K562 (cell line): Measurements from ENCODE around the gene SRSF6. TPM values are rescaled to one million over a fixed set of nuclear protein-coding genes. Genes with fewer than 3 reads are reported as not detected.

Source experiments
- CEBPG ChIP-seq, 3 experiments: fragments of 200-800 bp in 1 of 3; sonication (Bioruptor generic) in 1 of 3; sonication (generic) in 1 of 3; formaldehyde crosslinking in 1 of 3; IDR thresholded peaks in 2 of 3; conservative IDR thresholded peaks in 1 of 3; 2 replicates each; pipeline versions ENCODE4 v1.6.1 to v1.8.0; 2016 to 2022; ENCODE audit warnings: missing compliant biosample characterization in 2 of 3, missing genetic modification characterization in 2 of 3, mild to moderate bottlenecking in 1 of 3, missing genetic modification reagents in 1 of 3
- CREB5 ChIP-seq: fragments of 250-450 bp; sonication (Bioruptor Pico); IDR thresholded peaks from 2 replicates; pipeline ENCODE4 v1.5.0; 2020; ENCODE audit warnings: mild to moderate bottlenecking
- EP300 ChIP-seq: IDR thresholded peaks from 2 replicates; pipeline ENCODE4 v1.6.1; 2012; ENCODE audit warnings: low read length, improper control_type of control experiment
- GTF2E2 ChIP-seq: fragments of 200-800 bp; sonication (Bioruptor generic); IDR thresholded peaks from 2 replicates; pipeline ENCODE4 v1.6.1; 2016; ENCODE audit warnings: missing genetic modification characterization, missing compliant biosample characterization
- JUND ChIP-seq, 2 experiments: IDR thresholded peaks; 2 replicates in 1 of 2; 3 replicates in 1 of 2; pipeline ENCODE4 v1.6.1; 2011; ENCODE audit warnings: borderline replicate concordance in 2 of 2, low read depth in 2 of 2, low read length in 2 of 2, improper control_type of control experiment in 1 of 2, missing biosample characterization in 1 of 2, missing genetic modification characterization in 1 of 2, missing genetic modification reagents in 1 of 2
- LARP7 ChIP-seq: fragments of 450-650 bp; IDR thresholded peaks from 2 replicates; pipeline ENCODE4 v1.6.1; 2016
- MEIS2 ChIP-seq: fragments of 450-650 bp; IDR thresholded peaks from 2 replicates; pipeline ENCODE4 v1.6.1; 2014; ENCODE audit warnings: mild to moderate bottlenecking; ENCODE audit not compliant: partially characterized antibody
- MYNN ChIP-seq, 2 experiments: sonication (generic); formaldehyde crosslinking in 1 of 2; IDR thresholded peaks; 2 replicates each; pipeline versions ENCODE4 v1.5.0 to v1.6.1; 2016 to 2020; ENCODE audit warnings: antibody characterized with exemption in 1 of 2, missing genetic modification reagents in 1 of 2
- NELFE ChIP-seq: IDR thresholded peaks from 2 replicates; pipeline ENCODE4 v1.6.1; 2011; ENCODE audit warnings: mild to moderate bottlenecking; ENCODE audit not compliant: insufficient read depth, insufficient read length
- POLR3G ChIP-seq: IDR thresholded peaks from 2 replicates; pipeline ENCODE4 v1.6.1; 2011; ENCODE audit not compliant: insufficient read length, insufficient replicate concordance; ENCODE audit errors: extremely low read depth
- POU5F1 ChIP-seq: fragments of 150-350 bp; IDR thresholded peaks from 2 replicates; pipeline ENCODE4 v1.6.1; 2014; ENCODE audit warnings: borderline replicate concordance, low read length, low read depth, mild to moderate bottlenecking; ENCODE audit not compliant: partially characterized antibody
- PYGO2 ChIP-seq: fragments of 450-650 bp; IDR thresholded peaks from 2 replicates; pipeline ENCODE4 v1.6.1; 2016; ENCODE audit warnings: mild to moderate bottlenecking, missing genetic modification characterization, moderate library complexity, missing compliant biosample characterization
- RBFOX2 ChIP-seq: fragments of 200-400 bp; formaldehyde crosslinking; IDR thresholded peaks from 2 replicates; pipeline ENCODE4 v1.6.1; 2017; ENCODE audit warnings: low read depth, mild to moderate bottlenecking, low read length, moderate library complexity
- RBM14 ChIP-seq: fragments of 200-400 bp; formaldehyde crosslinking; IDR thresholded peaks from 2 replicates; pipeline ENCODE4 v1.6.1; 2018; ENCODE audit warnings: low read depth, mild to moderate bottlenecking, low read length, moderate library complexity, borderline replicate concordance; ENCODE audit not compliant: insufficient read depth
- SIN3B ChIP-seq: fragments of 450-650 bp; IDR thresholded peaks from 2 replicates; pipeline ENCODE4 v1.6.1; 2017; ENCODE audit warnings: low read depth, mild to moderate bottlenecking, moderate library complexity
- SMAD4 ChIP-seq: fragments of 250-450 bp; sonication (Bioruptor Pico); conservative IDR thresholded peaks from 2 replicates; pipeline ENCODE4 v1.8.0; 2021; ENCODE audit warnings: inconsistent platforms, mild to moderate bottlenecking, moderate library complexity
- TAF7 ChIP-seq: fragments of 450-650 bp; IDR thresholded peaks from 2 replicates; pipeline ENCODE4 v1.6.1; 2016; ENCODE audit warnings: missing genetic modification characterization, missing compliant biosample characterization
- TCF3 ChIP-seq: sonication (generic); formaldehyde crosslinking; IDR thresholded peaks from 2 replicates; pipeline ENCODE4 v1.4.0; 2020; ENCODE audit warnings: mild to moderate bottlenecking, missing genetic modification reagents
- TEAD4 ChIP-seq, 2 experiments: sonication (generic) in 1 of 2; formaldehyde crosslinking in 1 of 2; IDR thresholded peaks; 2 replicates each; pipeline versions ENCODE4 v1.6.1 to v1.8.0; 2012 to 2022; ENCODE audit warnings: borderline replicate concordance in 1 of 2, inconsistent platforms in 1 of 2, low read length in 1 of 2, mild to moderate bottlenecking in 1 of 2, missing genetic modification reagents in 1 of 2
- TSC22D4 ChIP-seq: fragments of 450-650 bp; IDR thresholded peaks from 2 replicates; pipeline ENCODE4 v1.6.1; 2016; ENCODE audit warnings: missing genetic modification characterization, missing biosample characterization, control low read depth
- VEZF1 ChIP-seq: fragments of 200-800 bp; sonication (Bioruptor generic); IDR thresholded peaks from 2 replicates; pipeline ENCODE4 v1.6.1; 2017; ENCODE audit warnings: missing genetic modification characterization, missing compliant biosample characterization
- ZNF41 ChIP-seq: fragments of 250-450 bp; sonication (Bioruptor Pico); conservative IDR thresholded peaks from 2 replicates; pipeline ENCODE4 v1.4.0; 2020; ENCODE audit warnings: mild to moderate bottlenecking
- ZNF717 ChIP-seq: fragments of 250-450 bp; sonication (Bioruptor Pico); IDR thresholded peaks from 2 replicates; pipeline ENCODE4 v1.5.0; 2021
- ZNF79 ChIP-seq: fragments of 250-450 bp; sonication (Bioruptor Pico); IDR thresholded peaks from 2 replicates; pipeline ENCODE4 v1.4.0; 2020; ENCODE audit warnings: low read depth, mild to moderate bottlenecking, moderate library complexity
- ZSCAN32 ChIP-seq: fragments of 450-650 bp; formaldehyde crosslinking; IDR thresholded peaks from 2 replicates; pipeline ENCODE4 v1.4.0; 2020; ENCODE audit warnings: mild to moderate bottlenecking, moderate library complexity
- polyA plus RNA-seq, 8 experiments: library from polyadenylated mRNA; depleted of rRNA in 4 of 8; stranded (reverse) in 5 of 8; unstranded in 3 of 8; fragments of >200 nt; fragmentation: Nextera tagmentation in 2 of 8; fragmentation: Illumina TruSeq in 1 of 8; extraction: Ambion mirVana in 2 of 8; extraction: Trizol in 1 of 8; gene quantifications; 2 replicates each; pipeline versions ENCODE4 v1.2.1 to v1.2.3, GENCODE V29; 2011 to 2014; ENCODE audit warnings: inconsistent platforms in 1 of 8, missing spikeins in 1 of 8
- total RNA-seq, 7 experiments: library from RNA; depleted of rRNA in 6 of 7; stranded (reverse); fragments of >200 nt in 6 of 7; fragmentation: Illumina TruSeq in 2 of 7; extraction: Trizol in 2 of 7; gene quantifications; 2 replicates each; pipeline versions ENCODE4 v1.2.1 to v1.2.3, GENCODE V29; 2011 to 2021; ENCODE audit warnings: low replicate concordance in 1 of 7
- TF ChIP-seq, protein P1 (sequence below): fragments of 450-650 bp; IDR thresholded peaks from 2 replicates; pipeline ENCODE4 v1.6.1; 2016; ENCODE audit warnings: low read depth, mild to moderate bottlenecking, moderate library complexity

Gene SRSF6
- total and polyA plus RNA-seq, 9 of the 15 experiments (the other 6 are each of a cell fraction or from before 2014, with no cell fraction given) = 52.4 to 165 (median 117) TPM

DNA sequence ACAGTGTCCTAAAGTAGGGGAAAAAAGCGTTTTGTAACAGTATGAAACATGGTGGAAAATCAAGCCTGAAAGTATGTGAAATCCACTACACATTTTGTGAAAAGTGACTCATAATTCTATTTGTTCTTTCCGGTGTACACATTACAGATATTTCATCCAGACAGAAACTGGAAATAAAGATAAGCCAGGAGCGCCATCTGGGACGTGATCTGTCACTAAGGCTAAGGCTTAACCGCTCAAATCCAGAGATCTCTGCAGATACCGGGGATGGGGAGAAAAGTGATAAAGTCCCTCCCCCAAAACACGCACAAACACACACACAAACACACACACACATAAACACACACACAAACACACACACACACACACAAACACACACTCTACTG, 26.6 kb upstream of the SRSF6 start (continued):
- TF ChIP-seq VEZF1 (CRISPR knock-in tag) (no peak), EP300 (peak; percentile 73), GTF2E2 (no peak), RBFOX2 (no peak), ZNF717 (CRISPR knock-in tag) (no peak), TCF3 (peak; percentile 55), POLR3G (no peak), LARP7 (no peak), SIN3B (no peak), TEAD4 (IDR thresholded peaks at IDR 0.05; ENCODE audit: low read length) (peak; percentile 79), TEAD4 (CRISPR knock-in tag; IDR thresholded peaks at IDR 0.05; ENCODE audit: borderline replicate concordance) (no peak), ZSCAN32 (CRISPR knock-in tag) (no peak), RBM14 (no peak), TSC22D4 (tag) (no peak), TAF7 (tag) (no peak), MYNN (IDR thresholded peaks at IDR 0.05) (no peak), MYNN (CRISPR knock-in tag; IDR thresholded peaks at IDR 0.05) (no peak), MEIS2 (peak; percentile 89), CEBPG (CRISPR knock-in tag; IDR thresholded peaks at IDR 0.05) (no peak), CEBPG (tag; conservative IDR thresholded peaks at IDR 0.05 in 1 of 2, IDR thresholded peaks at IDR 0.05 in 1 of 2) (no peak; a peak in 1 of 4 replicates), POU5F1 (no peak), JUND (IDR thresholded peaks at IDR 0.05; ENCODE audit: borderline replicate concordance, low read depth, low read length) (peak; percentile 77), JUND (tag; IDR thresholded peaks at IDR 0.05; ENCODE audit: borderline replicate concordance, low read depth, low read length) (peak; percentile 57; the same call in 1 of the 3 replicates), CREB5 (no peak), ZNF79 (CRISPR knock-in tag) (no peak), ZNF41 (CRISPR knock-in tag) (no peak), SMAD4 (peak; percentile 64), PYGO2 (tag) (no peak), NELFE (no peak)
- TF ChIP-seq, protein P1, sequence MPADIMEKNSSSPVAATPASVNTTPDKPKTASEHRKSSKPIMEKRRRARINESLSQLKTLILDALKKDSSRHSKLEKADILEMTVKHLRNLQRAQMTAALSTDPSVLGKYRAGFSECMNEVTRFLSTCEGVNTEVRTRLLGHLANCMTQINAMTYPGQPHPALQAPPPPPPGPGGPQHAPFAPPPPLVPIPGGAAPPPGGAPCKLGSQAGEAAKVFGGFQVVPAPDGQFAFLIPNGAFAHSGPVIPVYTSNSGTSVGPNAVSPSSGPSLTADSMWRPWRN = 0 out of 2 replicates have a peak, but pooled peaks have one; percentile 12
